Adrenal gland (tissue), 5 donors: Measurements from ENCODE around the gene C6orf15.

Source experiments
- CTCF ChIP-seq, 6 experiments: fragments of 450-650 bp in 4 of 6; fragments of 200-600 bp in 2 of 6; sonication (generic) in 1 of 6; IDR thresholded peaks; 1 replicate in 5 of 6; 2 replicates in 1 of 6; pipeline versions ENCODE4 v1.5.1 to v1.8.0; 2016 to 2021; ENCODE audit warnings: antibody characterized with exemption in 6 of 6, mild to moderate bottlenecking in 2 of 6, moderate library complexity in 1 of 6
- POLR2A ChIP-seq, 2 donors: fragments of 450-650 bp; IDR thresholded peaks; one replicate each; pipeline ENCODE4 v1.6.1; 2017; ENCODE audit warnings: antibody characterized with exemption in 2 of 2, mild to moderate bottlenecking in 2 of 2, moderate library complexity in 1 of 2
- donor health status: DM: no; HTN: no; CAD: no.

GRCh38 chr6:31092769-31093505 is 19.4 kb downstream of the C6orf15 start:
- TF ChIP-seq CTCF (IDR thresholded peaks at IDR 0.05) (no peak), POLR2A (IDR thresholded peaks at IDR 0.05) (no peak)
